ELR (cell line): ENCODE measurements around the gene KCNAB3.

Experiments used
- DNase-seq: peaks from one replicate; pipeline ENCODE4 v3.0.0-alpha.2; 2015; ENCODE audit warnings: low read depth

The KCNAB3 gene

GRCh38 chr17:7940743-7941142 is 11.1 kb upstream of the KCNAB3 start:
- DNase-seq = no peak

GRCh38 chr17:7940034-7940433 is 10.4 kb upstream of the KCNAB3 start:
- DNase-seq = no peak

GRCh38 chr17:7935859-7936258 is 6.2 kb upstream of the KCNAB3 start:
- DNase-seq = no peak

- DNase-seq = peak; percentile 90
These were observed 3.3 kb upstream of the KCNAB3 start for GRCh38 chr17:7932949-7933348.

- DNase-seq = peak; percentile 57
These were observed 2.8 kb upstream of the KCNAB3 start for GRCh38 chr17:7932483-7932891.

- DNase-seq = peak; percentile 99
These were observed 2.2 kb upstream of the KCNAB3 start, which contains the start of the genes CNTROB and TRAPPC1 for GRCh38 chr17:7931709-7932482. Gene CNTROB, plus strand, starts transcription at chr17:7932206. Its CDS starts 874 bp downstream, at chr17:7933080. Gene TRAPPC1, minus strand, starts transcription at chr17:7931946. Its CDS starts 117 bp downstream, at chr17:7931829.

GRCh38 chr17:7930841-7931631 is 1.4 kb upstream of the KCNAB3 start:
- no peak for DNase-seq

GRCh38 chr17:7927596-7927995 is 2.1 kb downstream of the KCNAB3 start:
- DNase-seq = peak; percentile 28

- DNase-seq = peak; percentile 68
These were observed 6.6 kb downstream of the KCNAB3 start for GRCh38 chr17:7922845-7923628.

- no peak for DNase-seq
These were observed 7.3 kb downstream of the KCNAB3 start for GRCh38 chr17:7922269-7922844.

GRCh38 chr17:7916808-7917207 is 12.8 kb downstream of the KCNAB3 start:
- DNase-seq = peak; percentile 74

- no peak for DNase-seq
These were observed 13.3 kb downstream of the KCNAB3 start for GRCh38 chr17:7916385-7916682.

GRCh38 chr17:7915611-7916384 is 13.9 kb downstream of the KCNAB3 start, which contains the start of gene RNF227:
Gene RNF227, minus strand, starts transcription at chr17:7916289. Its CDS starts 94 bp downstream, at chr17:7916195.
- peak; percentile 96 for DNase-seq

- no peak for DNase-seq
These were observed 14.5 kb downstream of the KCNAB3 start for GRCh38 chr17:7915179-7915610.

- DNase-seq = peak; percentile 89
These were observed 16.6 kb downstream of the KCNAB3 start for GRCh38 chr17:7912927-7913524.

- no peak for DNase-seq
These were observed 18.5 kb downstream of the KCNAB3 start for GRCh38 chr17:7911116-7911515.

- DNase-seq = no peak
These were observed 18.9 kb downstream of the KCNAB3 start for GRCh38 chr17:7910711-7911110.

- no peak for DNase-seq
These were observed 19.4 kb downstream of the KCNAB3 start for GRCh38 chr17:7910281-7910680.

- DNase-seq = no peak
These were observed 20.6 kb downstream of the KCNAB3 start for GRCh38 chr17:7909089-7909488.
